Measurements from ENCODE around the gene TK1.

The TK1 gene

DNA sequence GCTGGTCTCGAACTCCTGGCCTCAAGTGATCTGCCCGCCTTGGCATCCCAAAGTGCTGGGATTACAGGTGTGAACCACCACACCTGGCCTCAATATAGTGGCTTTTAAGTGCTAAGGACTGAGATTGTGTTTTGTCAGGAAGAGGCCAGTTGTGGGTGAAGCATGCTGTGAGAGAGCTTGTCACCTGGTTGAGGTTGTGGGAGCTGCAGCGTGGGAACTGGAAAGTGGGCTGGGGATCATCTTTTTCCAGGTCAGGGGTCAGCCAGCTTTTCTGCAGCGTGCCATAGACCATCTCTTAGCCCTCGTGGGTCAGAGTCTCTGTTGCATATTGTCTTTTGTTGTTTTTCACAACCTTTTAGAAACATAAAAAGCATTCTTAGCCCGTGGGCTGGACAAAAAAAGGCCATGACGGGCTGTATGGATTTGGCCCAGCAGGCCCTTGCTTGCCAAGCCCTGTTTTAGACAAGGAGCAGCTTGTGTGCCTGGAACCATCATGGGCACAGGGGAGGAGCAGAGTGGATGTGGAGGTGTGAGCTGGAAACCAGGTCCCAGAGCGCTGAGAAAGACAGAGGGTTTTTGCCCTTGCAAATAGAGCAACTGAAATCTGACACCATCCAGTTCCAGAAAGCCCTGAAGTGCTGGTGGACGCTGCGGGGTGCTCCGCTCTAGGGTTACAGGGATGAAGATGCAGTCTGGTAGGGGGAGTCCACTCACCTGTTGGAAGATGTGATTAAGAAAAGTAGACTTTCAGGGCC is 32.7 kb upstream of the TK1 start:
- DNase-seq (ENCODE audit: low spot score), result no peak
- FAIRE-seq, result no peak

DNA sequence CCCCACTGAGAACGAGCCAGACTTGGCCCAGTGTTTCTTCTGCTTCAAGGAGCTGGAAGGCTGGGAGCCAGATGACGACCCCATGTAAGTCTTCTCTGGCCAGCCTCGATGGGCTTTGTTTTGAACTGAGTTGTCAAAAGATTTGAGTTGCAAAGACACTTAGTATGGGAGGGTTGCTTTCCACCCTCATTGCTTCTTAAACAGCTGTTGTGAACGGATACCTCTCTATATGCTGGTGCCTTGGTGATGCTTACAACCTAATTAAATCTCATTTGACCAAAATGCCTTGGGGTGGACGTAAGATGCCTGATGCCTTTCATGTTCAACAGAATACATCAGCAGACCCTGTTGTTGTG is 27.8 kb upstream of the TK1 start:
- DNase-seq (ENCODE audit: low spot score), result no peak
- no peak for FAIRE-seq

DNA sequence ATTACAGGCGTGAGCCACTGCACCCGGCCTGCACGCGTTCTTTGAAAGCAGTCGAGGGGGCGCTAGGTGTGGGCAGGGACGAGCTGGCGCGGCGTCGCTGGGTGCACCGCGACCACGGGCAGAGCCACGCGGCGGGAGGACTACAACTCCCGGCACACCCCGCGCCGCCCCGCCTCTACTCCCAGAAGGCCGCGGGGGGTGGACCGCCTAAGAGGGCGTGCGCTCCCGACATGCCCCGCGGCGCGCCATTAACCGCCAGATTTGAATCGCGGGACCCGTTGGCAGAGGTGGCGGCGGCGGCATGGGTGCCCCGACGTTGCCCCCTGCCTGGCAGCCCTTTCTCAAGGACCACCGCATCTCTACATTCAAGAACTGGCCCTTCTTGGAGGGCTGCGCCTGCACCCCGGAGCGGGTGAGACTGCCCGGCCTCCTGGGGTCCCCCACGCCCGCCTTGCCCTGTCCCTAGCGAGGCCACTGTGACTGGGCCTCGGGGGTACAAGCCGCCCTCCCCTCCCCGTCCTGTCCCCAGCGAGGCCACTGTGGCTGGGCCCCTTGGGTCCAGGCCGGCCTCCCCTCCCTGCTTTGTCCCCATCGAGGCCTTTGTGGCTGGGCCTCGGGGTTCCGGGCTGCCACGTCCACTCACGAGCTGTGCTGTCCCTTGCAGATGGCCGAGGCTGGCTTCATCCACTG is 27.3 kb upstream of the TK1 start, which contains the start of gene BIRC5:
BIRC5 (plus strand) TSS at position 238 of the 690 bp plus-strand sequence; CDS start at position 302, 64 bp downstream.
- FAIRE-seq (no peak), DNase-seq (ENCODE audit: low spot score) (peak; percentile 99)

DNA sequence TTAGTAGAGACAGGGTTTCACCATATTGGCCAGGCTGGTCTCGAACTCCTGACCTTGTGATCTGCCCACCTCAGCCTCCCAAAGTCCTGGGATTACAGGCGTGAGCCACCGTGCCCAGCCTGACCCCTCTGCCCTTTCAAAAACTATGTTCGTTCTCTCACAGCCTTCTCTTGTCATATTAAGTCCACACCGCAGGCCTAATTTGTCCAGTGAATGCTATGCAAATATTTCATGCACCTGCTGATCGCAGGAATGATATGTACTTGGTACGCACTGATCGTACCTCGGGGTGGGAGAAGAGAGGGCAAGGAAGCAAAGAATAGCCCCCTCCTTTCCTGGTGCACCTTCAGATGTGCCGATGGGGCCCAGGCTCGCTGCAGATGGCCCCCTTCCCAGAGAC is 24.2 kb upstream of the TK1 start:
- no peak for FAIRE-seq
- no peak for DNase-seq (ENCODE audit: low spot score)

- no peak for FAIRE-seq
- no peak for DNase-seq (ENCODE audit: low spot score)
These were observed 23.3 kb upstream of the TK1 start for GRCh38 chr17:78210111-78210510.

GRCh38 chr17:78208486-78208885 is 21.6 kb upstream of the TK1 start:
- DNase-seq (ENCODE audit: low spot score) (no peak), FAIRE-seq (no peak)

DNA sequence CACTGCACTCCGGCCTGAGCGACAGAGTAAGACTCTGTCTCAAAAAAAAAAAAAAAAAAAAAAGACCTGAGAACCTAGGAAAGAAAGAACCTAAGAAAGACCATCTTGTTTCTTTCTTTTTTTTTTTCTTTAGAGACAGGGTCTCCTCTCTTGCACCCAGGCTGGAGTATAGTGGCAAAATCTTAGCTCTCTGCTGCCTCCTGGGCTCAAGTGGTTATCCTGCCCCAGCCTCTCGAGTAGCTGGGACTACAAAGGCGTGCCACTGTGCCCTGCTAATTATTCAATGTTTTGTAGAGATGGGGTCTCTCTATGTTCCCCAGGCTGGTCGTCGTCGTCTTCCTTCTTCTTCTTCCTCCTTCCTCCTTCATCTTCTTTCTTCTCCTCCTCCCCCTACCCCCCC is 19.4 kb upstream of the TK1 start:
- FAIRE-seq, result no peak
- DNase-seq (ENCODE audit: low spot score), result no peak

- DNase-seq (ENCODE audit: low spot score) (no peak), FAIRE-seq (no peak)
These were observed 18.4 kb upstream of the TK1 start for GRCh38 chr17:78205124-78205775.

- no peak for DNase-seq (ENCODE audit: low spot score)
- FAIRE-seq, result peak; percentile 90
These were observed 17.7 kb upstream of the TK1 start for GRCh38 chr17:78204387-78205123.

- DNase-seq (ENCODE audit: low spot score), result no peak
These were observed 15.8 kb upstream of the TK1 start for GRCh38 chr17:78202666-78203065.

GRCh38 chr17:78200451-78200850 is 13.6 kb upstream of the TK1 start:
- FAIRE-seq (peak; percentile 50), DNase-seq (ENCODE audit: low spot score) (no peak)

More at GRCh38 chr17:78202666-78203065, 15.8 kb upstream of the TK1 start:
- no peak for FAIRE-seq

- FAIRE-seq (no peak), DNase-seq (ENCODE audit: low spot score) (no peak)
These were observed 10.4 kb upstream of the TK1 start for GRCh38 chr17:78197147-78197832.

DNA sequence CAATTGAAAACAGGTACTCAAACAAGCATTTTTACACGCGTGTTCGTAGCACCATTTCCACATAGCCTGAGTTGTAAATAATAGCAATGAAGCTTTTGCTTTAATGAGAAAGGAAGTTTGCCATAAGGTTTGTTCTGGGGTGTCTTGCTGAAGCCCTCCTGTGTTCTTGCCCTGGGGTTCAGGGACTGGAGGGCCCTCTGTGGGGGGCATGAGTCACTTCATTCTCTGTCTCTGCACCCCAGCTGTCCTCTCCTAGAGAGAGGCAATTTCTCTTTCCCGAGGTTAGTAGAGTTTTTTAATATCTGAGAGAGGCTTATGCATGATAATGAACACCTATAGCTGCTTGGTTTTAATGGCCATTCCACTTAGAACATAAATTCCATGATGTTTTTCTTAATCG is 9.9 kb upstream of the TK1 start:
- FAIRE-seq (no peak), DNase-seq (ENCODE audit: low spot score) (no peak)

- FAIRE-seq (no peak), DNase-seq (ENCODE audit: low spot score) (peak; percentile 88)
These were observed 716 bp downstream of the TK1 start for GRCh38 chr17:78185981-78186691.

DNA sequence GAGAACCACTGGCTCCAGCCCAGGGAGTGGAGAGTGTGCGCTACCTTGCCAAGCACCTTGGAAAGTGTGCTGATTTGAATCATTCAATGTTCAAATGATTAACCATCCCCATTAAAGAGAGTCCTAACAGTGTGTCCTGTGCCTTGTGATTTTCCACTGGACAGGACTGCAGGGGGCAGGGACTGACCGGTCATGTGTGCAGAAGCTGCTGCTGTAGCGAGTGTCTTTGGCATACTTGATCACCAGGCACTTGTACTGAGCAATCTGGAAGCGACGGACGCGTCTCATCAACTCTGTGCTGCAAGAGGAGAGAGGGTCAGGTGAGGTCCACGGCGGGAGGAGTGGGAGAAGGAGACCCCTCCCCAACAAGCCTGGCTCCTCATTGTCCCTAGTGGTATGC is 2.0 kb downstream of the TK1 start:
- DNase-seq (ENCODE audit: low spot score), result no peak
- no peak for FAIRE-seq

- no peak for FAIRE-seq
These were observed 2.5 kb downstream of the TK1 start for GRCh38 chr17:78184351-78184750.

DNA sequence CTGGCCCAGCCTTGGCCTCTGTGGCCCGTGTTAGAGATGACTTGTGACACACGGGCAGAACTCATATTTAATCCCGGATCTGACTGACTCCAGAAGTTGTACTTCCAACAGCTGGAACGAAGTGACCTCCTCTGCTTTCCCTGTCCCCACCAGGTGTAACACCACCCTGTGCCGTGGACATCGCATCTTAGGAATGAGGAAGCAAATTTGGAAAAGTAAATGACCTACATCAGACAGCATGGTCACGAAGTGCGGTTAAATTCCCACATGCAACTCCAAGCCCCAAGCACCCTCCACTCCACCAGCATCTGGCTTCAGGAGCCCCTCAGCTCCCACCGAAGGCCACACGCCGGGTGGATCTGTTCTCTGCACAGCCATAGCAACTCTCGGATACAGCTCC is 2.9 kb downstream of the TK1 start:
- DNase-seq (ENCODE audit: low spot score), result no peak
- FAIRE-seq, result no peak

More at GRCh38 chr17:78184351-78184750, 2.5 kb downstream of the TK1 start:
- DNase-seq (ENCODE audit: low spot score), result no peak

DNA sequence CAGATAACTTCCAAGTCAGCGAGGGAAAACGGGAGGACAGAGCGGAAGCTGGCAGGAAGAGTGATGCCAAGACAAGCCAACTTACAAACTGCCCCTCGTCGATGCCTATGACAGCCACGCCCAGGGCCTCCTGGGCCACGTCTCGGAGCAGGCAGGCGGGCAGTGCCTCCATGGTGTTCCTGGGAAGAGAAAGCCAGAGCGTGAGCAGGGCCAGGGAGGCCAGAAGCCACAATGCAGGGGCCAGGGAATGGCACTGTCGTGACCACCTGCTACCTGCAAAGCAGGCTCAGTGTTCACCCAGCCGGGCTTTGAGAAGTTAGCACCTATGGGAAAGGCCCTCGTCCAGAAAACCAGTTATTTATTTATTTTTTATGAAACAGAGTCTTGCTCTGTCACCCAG is 4.3 kb downstream of the TK1 start:
- FAIRE-seq, result no peak

GRCh38 chr17:78180508-78180907 is 6.3 kb downstream of the TK1 start:
- FAIRE-seq, result no peak
- no peak for DNase-seq (ENCODE audit: low spot score)

More for the DNA sequence above, 4.3 kb downstream of the TK1 start:
- DNase-seq (ENCODE audit: low spot score), result no peak

DNA sequence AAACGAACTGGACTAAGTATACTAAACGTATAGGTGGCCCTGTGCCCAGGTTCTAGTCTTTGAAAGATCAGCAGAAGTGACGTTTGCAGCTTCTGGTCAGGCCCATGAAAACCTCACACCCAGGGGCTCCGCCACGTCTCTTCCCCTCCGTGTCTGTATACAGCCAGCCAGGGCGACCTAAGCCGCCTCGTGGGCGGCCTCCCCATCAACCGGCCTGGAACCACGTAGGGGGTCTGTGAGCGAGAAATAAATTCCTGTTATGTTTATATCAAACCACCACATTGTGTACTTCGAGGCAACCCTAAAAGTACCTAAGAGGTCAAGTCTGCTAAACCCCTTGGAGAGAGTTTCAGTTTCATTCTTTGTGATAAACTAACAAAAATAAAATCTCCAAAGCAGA is 6.8 kb downstream of the TK1 start:
- FAIRE-seq (no peak), DNase-seq (ENCODE audit: low spot score) (no peak)
